ENCODE results near the gene FOXA3.

DNA sequence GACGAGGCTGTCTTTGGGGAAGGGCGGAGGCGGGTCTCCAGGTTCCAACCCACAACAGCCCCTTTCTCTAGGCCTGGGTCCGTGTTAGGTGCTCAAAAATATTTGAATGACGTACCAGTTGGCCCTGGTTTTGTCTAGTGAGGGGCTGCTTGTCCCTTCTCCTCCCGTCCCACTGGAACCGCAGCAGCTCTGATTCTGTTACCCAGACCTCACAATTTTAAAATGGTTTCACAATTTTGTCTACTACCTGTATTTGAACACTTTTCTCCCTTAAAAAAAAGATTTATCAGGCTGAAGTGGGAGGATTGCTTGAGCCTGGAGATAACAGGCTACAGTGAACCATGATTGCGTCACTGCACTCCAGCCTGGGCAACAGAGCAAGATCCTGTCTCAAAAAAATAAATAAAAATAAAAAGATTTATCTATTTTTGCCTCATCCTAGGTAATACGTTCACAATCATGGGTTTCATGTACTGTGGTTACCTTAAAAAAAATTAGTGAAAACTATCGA is 23.1 kb downstream of the FOXA3 start:
- no peak for TF ChIP-seq MXI1 (IDR thresholded peaks at IDR 0.05; ENCODE audit: borderline replicate concordance, low read depth, low read length)
- TF ChIP-seq RFX5 (IDR thresholded peaks at IDR 0.05; ENCODE audit: low read depth, low read length) = no peak
- TF ChIP-seq, protein P1, sequence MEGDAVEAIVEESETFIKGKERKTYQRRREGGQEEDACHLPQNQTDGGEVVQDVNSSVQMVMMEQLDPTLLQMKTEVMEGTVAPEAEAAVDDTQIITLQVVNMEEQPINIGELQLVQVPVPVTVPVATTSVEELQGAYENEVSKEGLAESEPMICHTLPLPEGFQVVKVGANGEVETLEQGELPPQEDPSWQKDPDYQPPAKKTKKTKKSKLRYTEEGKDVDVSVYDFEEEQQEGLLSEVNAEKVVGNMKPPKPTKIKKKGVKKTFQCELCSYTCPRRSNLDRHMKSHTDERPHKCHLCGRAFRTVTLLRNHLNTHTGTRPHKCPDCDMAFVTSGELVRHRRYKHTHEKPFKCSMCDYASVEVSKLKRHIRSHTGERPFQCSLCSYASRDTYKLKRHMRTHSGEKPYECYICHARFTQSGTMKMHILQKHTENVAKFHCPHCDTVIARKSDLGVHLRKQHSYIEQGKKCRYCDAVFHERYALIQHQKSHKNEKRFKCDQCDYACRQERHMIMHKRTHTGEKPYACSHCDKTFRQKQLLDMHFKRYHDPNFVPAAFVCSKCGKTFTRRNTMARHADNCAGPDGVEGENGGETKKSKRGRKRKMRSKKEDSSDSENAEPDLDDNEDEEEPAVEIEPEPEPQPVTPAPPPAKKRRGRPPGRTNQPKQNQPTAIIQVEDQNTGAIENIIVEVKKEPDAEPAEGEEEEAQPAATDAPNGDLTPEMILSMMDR (conservative IDR thresholded peaks at IDR 0.05; ENCODE audit: low read depth, low read length) = no peak
- no peak for TF ChIP-seq POLR2A (IDR thresholded peaks at IDR 0.05; ENCODE audit: low read depth, low read length)
- TF ChIP-seq RAD21 (IDR thresholded peaks at IDR 0.05; ENCODE audit: low read length) = no peak
- no peak for TF ChIP-seq SMC3 (IDR thresholded peaks at IDR 0.05; ENCODE audit: low read depth, low read length)
- TF ChIP-seq BHLHE40 (IDR thresholded peaks at IDR 0.05; ENCODE audit: low read depth, low read length) = no peak
- TF ChIP-seq CEBPB (IDR thresholded peaks at IDR 0.05; ENCODE audit: low read depth, low read length) = peak; percentile 72
- TF ChIP-seq, protein P2, sequence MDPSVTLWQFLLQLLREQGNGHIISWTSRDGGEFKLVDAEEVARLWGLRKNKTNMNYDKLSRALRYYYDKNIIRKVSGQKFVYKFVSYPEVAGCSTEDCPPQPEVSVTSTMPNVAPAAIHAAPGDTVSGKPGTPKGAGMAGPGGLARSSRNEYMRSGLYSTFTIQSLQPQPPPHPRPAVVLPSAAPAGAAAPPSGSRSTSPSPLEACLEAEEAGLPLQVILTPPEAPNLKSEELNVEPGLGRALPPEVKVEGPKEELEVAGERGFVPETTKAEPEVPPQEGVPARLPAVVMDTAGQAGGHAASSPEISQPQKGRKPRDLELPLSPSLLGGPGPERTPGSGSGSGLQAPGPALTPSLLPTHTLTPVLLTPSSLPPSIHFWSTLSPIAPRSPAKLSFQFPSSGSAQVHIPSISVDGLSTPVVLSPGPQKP (IDR thresholded peaks at IDR 0.05; ENCODE audit: borderline replicate concordance, low read depth, low read length) = no peak
- no peak for TF ChIP-seq CHD1 (IDR thresholded peaks at IDR 0.05; ENCODE audit: low read depth, low read length)
- TF ChIP-seq FOS (IDR thresholded peaks at IDR 0.05; ENCODE audit: low read depth, low read length) = no peak

Measured in IMR-90 (cell line).